Gastroesophageal sphincter (tissue), 2 donors: ENCODE data around the gene MACROD1.

Experiments used
- EP300 ChIP-seq: sonication (generic); formaldehyde crosslinking; IDR thresholded peaks from one replicate; pipeline ENCODE4 v1.6.1; 2017; ENCODE audit warnings: antibody characterized with exemption, mild to moderate bottlenecking
- POLR2A ChIP-seq, 2 donors: fragments of 450-650 bp; IDR thresholded peaks; one replicate each; pipeline ENCODE4 v1.6.1; 2017; ENCODE audit warnings: antibody characterized with exemption in 2 of 2, mild to moderate bottlenecking in 2 of 2, moderate library complexity in 1 of 2

GRCh38 chr11:64135711-64136110 lies 30.2 kb downstream of the MACROD1 start:
- TF ChIP-seq EP300: no peak
- TF ChIP-seq POLR2A (IDR thresholded peaks at IDR 0.05): no peak
